ENCODE measurements around the gene JUND.
"Not testable (repeated sequence)": the region's sequence is repeated elsewhere in the genome, so short reads cannot be mapped to it uniquely, and the experiment has no call there.

JUND gene

DNA sequence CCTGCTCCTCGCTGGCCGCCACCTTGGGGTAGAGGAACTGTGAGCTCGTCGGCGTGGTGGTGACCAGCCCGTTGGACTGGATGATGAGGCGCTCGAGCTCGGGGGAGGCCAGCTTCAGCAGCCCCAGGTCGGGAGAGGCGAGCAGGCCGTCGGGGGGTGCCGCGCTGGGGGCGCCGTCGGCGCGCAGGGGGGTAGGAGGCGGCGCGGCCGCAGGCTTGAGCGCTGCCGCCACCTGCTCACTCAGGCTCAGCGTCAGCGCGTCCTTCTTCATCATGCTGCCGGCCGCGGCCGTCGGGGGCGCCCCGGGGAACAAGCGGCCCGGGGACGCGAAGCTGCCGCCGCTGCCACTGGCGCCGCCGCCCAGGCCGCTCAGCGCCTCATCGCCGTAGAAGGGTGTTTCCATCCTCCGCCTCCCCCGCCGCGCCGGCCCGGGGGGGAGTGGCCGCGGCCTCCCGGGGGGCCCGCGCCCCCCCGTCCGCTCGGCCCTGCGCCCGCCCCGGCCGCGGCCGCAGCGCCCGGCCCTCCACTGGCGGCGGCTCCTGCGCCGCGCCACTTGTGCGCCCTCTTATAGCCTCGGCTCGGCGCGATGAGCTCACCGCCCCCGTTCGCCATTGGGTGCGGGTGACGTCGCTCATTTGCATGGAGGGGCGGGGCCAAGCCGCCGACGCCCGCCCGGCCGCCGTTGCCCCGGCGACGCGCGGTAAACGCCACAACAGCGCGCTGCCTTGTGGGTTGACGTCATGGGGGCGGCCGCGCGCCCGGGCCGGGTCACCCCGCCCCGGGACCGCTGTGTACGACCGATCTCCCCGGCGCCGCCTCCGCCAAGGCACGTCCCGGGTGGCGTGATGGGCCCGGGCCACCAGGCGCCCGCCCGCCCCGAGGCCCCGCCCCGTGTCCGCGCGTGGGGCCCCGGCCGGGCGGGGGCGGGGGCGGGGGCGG lies at the start of gene JUND:
JUND (minus strand) TSS at position 541 of the 939 bp plus-strand sequence; CDS start at position 403, 138 bp downstream.
- DNase-seq (ENCODE audit: low spot score), result peak; percentile 98

DNA sequence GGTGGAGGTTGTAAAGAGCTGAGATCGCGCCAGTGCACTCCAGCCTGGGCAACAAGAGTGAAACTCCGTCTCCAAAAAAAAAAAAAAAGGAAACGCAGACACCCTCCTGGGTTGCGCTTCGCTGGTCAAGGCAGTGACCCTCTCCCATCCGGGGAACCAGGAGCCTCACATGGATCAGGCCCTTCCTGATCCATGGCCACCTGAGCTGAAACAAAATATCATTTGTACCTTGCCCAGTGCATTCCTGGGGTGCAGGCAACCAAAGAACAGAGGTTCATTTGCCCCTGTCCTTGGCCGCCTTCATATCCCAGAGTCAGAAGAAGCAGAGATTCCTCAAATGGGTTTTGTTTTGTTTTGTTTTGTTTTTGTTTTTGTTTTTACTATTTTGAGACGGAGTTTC lies 49.4 kb upstream of the JUND start:
- DNase-seq (ENCODE audit: low spot score), result no peak

DNA sequence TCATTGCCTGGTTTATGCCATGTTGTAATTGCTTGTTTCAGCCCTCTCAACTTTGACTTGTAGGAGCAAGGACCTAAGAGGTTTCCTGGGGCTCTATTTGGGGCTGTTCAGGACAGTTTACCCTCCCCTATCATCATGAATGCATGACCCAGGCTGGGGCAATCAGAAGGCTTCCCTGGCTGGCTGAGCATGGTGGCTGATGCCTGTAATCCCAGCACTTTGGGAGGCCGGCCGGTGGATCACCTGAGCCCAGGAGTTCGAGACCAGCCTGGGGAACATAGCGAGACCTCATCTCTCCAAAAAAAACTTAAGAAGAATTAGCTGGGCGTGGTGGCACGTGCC lies 47.6 kb upstream of the JUND start:
- DNase-seq (ENCODE audit: low spot score), result no peak

DNA sequence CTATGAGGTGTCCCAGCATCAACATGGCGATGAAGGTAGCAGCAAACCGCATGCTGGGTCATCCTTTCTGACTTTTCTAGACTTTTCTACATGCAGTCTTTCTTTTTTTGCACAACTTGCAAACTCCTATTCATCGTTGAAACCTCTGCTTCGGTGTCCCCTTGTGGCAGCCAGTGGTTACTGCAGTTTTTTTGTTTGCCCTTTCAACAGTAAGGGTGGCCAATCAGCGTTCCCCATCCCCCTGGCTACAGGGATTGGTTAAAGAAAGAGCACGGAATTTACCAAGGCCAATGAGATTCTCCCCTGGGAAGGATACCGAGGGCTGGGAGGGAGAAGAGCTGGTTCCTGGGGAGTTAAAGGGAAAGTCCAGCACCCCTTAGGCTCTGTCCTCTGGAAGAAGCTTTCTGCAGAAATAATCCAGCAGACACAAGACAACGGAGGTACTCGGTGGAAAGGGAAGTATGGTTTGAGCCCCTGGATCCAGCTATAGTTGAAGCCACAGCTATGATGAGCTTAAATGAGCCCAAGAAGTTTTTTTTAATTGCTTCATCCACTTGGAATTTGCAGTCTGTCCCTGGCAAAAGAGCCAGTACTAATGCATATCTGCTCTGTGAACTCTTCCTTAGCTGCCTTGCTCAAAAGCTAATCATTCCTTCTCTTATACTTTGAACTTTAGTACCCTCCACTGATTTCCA lies 47.1 kb upstream of the JUND start:
- DNase-seq (ENCODE audit: low spot score), result peak; percentile 92

DNA sequence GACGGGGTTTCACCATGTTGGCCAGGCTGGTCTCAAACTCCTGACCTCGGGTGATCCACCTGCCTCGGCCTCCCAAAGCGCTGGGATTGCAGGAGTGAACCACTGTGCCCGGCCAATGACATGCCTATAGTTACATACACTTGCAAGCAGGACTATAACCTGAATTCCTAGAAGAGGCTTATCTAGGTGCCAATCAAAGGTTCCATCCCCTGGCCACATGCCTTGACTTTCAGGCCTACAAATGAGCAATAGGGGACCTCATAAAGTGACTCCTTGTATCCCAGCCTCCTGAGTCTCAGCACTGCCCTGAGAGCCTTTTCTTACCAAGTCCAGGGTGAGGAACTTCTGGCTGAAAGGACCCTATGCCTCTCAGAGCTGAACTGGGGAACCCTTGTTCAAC lies 45.4 kb upstream of the JUND start:
- DNase-seq (ENCODE audit: low spot score), result no peak

DNA sequence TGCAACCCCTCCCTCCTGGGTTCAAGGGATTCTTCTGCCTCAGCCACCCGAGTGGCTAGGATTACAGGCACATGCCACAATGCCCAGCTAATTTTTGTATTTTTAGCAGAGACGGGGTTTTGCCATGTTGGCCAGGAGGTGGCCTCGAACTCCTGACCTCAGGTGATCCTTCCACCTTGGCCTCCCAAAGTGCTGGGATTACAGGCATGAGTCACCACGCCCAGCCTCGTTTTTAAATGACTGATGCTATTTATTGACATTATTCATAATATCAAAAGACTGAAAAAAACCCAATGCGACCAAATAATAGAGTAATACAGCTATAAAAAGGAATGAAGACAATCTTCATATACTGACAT lies 42.9 kb upstream of the JUND start:
- not testable (repeated sequence) for DNase-seq (ENCODE audit: low spot score)

DNA sequence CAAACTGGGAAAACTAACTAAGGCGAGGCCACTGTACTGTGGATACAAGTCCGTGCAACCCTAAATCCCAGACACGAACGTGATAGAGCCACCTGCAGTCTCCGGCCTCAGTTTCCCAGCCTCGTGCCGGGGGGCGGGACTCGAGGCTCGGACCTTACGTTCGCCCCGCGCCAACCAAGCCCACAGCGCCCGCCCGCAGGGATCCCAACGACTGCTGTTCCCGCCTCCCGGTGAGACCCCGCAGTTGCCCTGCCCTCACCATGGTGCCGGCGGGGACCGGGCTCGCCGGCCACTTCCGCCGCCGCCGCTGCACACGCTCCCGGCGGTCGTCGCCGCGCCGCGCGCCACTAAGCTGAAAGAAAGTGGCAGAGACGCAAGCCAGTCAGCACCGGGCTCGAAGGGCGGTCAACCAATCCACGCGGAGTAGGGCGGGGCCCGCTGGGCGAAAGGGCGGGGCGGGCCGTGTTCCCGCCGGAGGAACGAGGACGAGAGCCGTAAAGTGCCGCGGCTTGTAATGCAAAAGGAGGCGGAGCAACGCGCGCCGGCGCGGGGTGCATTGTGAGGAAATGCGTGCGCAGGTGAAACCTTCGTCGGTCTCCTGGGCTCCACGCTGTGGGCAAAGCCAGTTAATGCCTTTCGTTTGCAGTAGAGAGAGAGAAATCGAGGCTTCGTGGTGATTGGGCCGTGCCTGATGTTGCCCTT lies 41.5 kb upstream of the JUND start, which contains the start of gene LSM4:
LSM4 (minus strand) TSS at position 318 of the 702 bp plus-strand sequence; CDS start at position 262, 56 bp downstream.
- DNase-seq (ENCODE audit: low spot score), result peak; percentile 99

DNA sequence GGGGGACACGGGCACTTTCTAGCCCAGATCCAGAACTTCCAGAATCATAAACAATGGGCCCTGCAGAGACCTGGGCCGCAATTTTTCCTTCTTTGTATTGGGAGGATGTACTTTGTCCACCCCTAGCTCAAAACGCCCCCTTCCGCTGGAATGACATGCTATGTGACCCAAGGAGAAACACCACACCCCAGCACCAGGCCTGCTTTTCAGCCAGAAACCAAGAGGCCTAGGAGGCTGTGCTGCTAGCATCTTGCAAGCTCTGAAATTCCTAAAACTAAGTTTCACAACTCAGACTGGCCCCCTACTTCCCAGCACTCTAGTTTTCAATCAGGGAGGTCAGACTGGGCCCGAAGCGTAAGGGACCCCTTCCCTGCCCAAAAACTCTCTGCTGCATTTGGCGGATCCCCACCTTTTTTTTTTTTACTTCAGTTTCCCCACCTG lies 40.9 kb upstream of the JUND start:
- peak; percentile 60 for DNase-seq (ENCODE audit: low spot score)

DNA sequence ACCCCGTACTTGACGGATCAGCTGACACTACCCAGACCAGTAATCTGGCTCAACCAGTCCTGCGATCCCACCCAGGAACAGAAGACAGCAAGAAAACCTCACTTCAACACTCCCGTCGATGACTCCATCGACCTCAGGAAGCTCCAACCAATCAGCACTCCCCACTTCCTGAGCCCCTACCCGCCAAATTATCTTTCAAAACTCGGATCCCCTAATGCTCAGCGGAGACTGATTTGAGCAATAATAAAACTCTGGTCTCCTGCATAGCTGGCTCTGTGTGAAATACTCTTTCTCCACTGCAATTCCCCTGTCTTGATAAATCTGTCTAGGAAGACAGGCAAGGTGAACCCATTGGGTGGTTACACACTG lies 40.3 kb upstream of the JUND start:
- DNase-seq (ENCODE audit: low spot score), result no peak

DNA sequence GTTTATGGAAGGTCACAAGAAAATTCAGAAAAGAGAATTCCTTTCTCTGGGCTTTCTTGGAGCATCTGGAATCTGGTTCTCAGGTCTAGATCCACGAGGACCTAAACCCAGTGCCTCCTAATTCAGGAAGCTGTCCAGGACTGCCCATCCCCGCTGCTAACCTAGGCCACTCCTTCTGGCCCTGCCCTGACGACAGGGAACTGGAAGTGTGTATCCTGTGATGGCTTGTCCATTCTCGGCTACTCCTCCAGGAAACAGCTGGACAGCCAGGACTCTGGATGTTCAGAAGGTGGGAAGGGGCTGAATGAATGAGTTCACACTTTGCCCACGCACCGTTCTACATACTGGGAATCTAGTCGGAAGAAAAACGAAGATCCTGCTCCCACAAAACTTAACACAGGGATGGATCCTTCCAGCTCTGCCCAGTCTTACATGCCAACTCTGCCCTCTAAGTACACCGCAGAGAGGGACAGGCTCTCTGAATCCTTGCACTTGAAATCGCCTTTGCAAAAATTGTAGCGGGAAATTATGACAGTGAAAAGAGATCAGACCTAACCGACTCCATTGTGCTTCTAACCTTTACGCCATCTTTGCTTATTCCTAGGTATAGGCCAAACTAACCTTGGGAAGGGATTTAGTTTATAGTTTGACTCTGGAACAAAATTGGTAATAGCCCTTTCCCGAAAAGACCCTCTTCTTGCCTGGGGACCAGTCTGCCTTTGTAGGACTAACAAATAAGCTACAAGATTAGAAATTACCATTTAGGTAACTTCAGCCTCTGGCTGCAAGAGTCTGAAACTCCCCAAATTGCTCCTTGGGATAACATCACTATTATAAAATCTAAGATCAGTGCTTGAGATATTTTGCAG lies 39.7 kb upstream of the JUND start:
- no peak for DNase-seq (ENCODE audit: low spot score)

DNA sequence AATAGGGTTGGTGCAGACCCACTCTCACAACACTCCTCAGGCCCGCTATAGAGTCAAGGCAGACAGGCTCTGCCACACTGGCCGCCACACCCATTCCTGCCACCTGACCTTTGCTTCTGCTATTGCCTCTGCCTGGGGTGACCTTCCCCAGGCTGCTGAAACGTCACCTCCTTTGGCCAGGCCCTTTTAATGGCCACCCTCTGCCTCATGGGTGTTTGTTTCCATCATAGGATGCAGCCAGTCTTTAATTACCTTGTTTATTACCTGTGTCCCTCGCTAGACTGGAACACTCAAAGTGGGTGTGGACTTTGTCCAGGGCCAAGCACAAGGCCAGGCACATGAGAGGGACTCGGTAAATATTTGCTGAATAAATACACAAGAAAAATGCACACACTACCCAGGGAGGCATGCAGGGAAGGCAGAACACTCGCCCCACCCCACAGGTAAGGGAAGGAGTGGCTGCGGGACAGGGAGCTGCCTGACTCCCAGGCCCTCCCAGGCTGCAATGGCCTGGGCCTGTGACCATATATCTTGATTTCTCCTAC lies 38.2 kb upstream of the JUND start:
- no peak for DNase-seq (ENCODE audit: low spot score)

DNA sequence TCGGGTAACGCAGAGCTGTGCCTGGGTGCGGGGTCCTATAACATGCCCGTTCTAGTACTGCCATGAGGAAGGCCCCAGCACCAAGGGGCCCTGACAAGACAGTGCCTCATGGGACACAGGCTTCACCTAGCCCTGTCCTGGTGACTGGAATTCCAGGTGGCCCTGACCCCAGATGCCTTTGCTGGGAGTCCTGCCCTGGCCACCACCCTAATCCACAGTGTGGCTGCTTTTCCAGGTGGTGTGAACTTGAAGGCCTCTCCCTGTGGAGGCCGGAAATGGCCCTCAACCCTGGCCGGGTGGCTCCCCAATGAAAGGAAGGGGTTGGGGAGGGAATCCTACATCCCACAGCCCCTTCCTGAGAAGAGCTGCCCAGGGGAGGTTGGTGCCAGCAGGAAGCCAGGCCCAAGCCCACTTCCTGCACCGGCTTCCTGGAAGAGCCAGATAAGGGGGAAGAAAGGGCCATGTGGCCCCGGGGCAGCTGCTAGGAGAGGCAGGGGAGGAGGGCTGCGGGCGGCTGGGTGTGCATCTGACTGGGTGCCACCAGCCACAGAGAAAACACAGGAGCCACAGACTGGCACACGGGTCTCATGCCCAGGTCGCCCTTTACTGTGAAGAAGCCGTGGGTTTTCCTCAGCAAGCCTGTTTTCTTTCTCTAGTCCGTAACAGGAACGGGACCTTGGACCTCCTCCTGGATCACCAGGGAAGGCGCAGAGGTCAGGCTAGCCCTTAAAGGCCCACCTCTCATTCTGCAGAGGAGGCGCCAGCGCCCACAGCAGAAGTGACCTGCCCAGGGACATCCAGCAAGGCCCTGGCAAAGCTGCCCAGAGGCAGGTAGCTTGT lies 36.8 kb upstream of the JUND start:
- no peak for DNase-seq (ENCODE audit: low spot score)

DNA sequence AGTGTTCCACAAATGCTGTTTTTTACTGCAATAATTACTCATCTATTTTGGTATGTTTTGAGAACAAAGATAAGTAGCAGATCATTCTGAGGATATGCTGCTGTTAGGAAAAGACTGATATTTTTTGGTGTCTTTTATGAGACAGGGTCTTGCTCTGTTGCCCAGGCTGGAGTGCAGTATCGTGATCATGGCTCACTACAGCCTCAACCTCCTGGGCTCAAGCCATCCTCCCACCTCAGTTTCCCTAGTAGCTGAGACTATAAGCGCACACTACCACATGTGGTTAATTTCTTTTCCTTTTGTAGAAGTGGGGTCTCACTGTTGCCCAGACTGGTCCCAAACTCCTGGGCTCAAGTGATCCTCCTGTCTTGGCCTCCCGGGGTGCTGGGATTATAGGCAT lies 32.0 kb upstream of the JUND start:
- no peak for DNase-seq (ENCODE audit: low spot score)

DNA sequence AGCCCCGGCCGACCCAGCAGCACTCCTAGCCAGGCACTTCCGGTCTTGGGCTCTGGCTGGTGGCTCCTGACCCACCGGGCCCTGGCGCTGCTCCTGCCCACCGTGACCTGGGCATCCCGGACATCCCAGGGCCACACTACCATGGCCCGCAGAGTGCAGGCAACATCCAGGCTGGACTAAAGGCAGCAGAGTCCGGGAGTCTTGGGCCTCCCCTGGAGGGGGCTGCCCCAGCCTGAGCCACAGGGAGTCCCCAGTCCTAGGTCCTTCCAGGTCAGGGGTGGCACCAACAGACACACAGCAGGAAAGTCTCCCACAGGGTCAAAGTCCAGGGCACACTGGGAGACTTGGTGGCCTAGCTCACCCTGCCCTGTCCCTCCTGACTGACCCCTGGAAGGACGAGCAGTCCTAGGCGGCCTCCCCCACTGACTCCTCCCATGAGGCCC lies 30.7 kb upstream of the JUND start:
- no peak for DNase-seq (ENCODE audit: low spot score)

DNA sequence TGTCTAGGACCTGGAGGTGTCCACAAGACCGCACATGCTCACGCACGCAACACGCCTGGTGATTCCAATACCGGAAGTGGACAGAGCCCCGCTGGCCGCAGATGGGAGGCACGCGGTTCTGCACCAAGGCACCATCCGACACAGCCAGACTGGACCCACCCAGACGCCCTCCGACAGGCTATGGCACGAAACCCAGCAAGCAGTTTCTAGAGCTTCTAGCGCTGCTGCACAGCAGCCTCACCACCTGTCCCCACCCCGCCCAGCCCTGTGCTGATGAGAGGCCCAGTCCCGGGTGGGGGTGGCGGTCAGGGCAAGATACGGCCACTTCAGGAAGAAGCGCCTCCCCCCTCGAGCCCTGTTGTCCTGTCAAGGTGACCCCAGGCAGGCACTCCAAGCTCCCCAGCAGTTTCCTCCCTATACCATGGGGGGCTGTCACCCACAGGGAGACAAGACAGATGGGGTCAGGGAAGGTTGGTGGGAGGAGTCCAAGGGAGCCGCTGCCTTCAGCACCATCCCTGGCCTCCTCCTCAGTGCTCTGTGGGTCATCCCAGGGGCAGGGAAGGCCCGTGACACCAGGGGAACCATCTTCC lies 30.2 kb upstream of the JUND start:
- no peak for DNase-seq (ENCODE audit: low spot score)

DNA sequence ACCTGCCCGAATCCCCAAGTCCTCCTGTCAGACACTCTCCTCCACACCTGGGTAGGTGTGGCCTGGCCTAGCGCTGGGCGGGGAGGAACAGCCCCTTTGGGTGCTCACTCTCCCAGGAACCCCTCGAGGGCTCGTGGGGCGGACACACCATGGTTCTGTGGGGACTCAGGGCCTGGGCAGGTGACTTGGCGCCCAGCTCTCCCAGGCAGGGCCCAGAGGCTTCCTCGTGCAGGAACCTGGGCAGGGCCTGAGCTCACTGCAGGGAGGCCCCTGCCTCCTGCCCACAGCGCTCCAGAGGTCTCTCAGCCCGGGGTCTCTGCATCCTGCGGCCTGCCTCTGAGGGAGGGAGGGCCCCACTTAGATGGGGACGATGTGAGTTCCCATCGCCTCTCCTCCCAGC lies 29.5 kb upstream of the JUND start:
- DNase-seq (ENCODE audit: low spot score), result peak; percentile 17

DNA sequence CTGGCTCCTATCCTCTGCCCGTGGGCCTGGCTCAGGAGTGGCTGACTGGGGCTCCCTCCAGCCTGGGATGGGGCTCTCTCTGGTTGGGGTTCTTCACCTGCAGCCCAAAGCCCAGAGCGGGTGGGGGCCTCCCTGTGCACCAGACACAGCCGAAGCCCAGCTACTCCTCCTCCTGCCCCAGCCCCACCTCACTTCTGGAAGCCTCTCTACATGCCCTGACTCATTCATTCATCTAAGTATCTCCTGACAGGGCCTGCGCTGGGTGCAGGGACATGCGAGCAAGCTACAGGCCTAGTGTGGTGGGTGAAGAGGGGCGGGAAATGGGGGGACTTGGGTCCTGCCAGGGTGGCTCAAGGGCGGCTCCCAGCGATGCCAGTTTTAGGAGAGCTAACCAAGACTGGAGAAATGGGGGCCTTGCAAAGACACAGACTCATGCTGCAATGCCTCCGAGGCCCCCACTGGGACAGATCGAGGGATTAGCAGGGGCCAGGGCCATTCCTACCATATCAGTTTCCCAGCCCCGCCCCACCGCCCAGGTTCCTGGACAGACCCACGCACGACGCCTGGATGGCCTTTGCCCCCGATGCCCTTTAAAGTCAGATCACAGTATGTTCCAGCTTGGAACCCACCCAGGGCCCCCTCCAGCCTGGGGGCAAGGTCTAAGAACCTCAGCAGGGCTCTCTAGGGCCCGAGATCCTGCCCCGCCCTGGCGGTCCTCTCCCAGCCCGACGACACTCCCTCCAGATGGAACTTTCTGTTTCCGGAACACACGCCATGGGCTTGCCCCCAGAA lies 28.9 kb upstream of the JUND start:
- peak; percentile 15 for DNase-seq (ENCODE audit: low spot score)

DNA sequence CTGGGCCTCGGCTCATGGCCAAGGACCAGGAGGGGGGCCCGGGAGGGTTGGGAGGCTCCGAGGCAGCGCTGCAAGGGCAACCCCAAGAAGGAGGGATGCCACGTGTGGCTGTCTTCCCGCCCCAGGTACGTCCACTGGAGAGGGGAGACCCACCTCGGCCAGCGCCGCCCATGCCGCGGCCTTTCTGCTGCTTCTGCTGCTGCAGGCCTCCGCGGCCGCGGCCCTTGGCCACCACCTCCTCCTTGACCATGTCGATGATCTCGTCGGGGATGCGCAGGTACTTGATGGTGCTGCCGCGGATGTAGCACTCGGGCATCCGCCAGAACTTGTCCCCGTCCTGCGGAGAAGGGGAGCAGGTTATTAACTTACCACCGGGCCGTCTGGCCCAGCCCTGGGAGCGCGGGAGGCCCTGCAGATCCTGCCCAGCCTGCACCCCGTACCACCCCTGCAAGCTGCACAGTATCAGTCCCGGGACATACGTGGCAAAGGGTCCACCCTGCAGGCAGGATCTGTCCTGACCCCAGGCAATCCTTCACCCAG lies 28.2 kb upstream of the JUND start:
- peak; percentile 29 for DNase-seq (ENCODE audit: low spot score)

DNA sequence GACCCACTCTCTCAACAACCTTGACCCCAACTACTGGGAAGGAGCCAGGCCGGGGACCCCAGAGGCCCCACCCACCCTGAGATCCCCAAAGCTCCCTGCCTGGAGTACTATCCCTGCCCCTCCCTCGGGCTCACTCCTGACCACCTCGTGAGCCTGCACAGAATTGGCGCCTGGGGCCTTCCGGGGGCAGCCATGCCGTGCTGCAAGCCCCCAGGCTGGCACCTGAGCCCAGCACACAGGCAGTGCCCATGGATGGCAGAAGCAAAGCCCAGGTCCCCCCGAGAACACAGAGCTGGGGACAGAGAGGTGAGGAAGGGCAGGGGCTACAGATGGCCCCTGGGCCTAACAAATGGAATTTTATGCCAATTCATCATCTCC lies 27.5 kb upstream of the JUND start:
- peak; percentile 18 for DNase-seq (ENCODE audit: low spot score)
